Ishikawa (cell line): ENCODE measurements around the gene NR2F2.

Source experiments
- CREB1 ChIP-seq: IDR thresholded peaks from 2 replicates; pipeline ENCODE4 v1.6.1; 2012; ENCODE audit warnings: low read depth
- EGR1 ChIP-seq: IDR thresholded peaks from 2 replicates; pipeline ENCODE4 v1.6.1; 2012
- EP300 ChIP-seq: IDR thresholded peaks from 2 replicates; pipeline ENCODE4 v1.6.1; 2012; ENCODE audit warnings: borderline replicate concordance
- RAD21 ChIP-seq: IDR thresholded peaks from 2 replicates; pipeline ENCODE4 v1.6.1; 2012; ENCODE audit warnings: low read depth
- TCF12 ChIP-seq: IDR thresholded peaks from 2 replicates; pipeline ENCODE4 v1.6.1; 2012; ENCODE audit warnings: low read depth
- YY1 ChIP-seq: IDR thresholded peaks from 2 replicates; pipeline ENCODE4 v1.6.1; 2012; ENCODE audit warnings: low read depth
- TF ChIP-seq, protein P1 (sequence below): IDR thresholded peaks from 2 replicates; pipeline ENCODE4 v1.6.1; 2012
- TF ChIP-seq, protein P2 (sequence below): IDR thresholded peaks from 2 replicates; pipeline ENCODE4 v1.6.1; 2012; ENCODE audit warnings: low read depth, mild to moderate bottlenecking

DNA sequence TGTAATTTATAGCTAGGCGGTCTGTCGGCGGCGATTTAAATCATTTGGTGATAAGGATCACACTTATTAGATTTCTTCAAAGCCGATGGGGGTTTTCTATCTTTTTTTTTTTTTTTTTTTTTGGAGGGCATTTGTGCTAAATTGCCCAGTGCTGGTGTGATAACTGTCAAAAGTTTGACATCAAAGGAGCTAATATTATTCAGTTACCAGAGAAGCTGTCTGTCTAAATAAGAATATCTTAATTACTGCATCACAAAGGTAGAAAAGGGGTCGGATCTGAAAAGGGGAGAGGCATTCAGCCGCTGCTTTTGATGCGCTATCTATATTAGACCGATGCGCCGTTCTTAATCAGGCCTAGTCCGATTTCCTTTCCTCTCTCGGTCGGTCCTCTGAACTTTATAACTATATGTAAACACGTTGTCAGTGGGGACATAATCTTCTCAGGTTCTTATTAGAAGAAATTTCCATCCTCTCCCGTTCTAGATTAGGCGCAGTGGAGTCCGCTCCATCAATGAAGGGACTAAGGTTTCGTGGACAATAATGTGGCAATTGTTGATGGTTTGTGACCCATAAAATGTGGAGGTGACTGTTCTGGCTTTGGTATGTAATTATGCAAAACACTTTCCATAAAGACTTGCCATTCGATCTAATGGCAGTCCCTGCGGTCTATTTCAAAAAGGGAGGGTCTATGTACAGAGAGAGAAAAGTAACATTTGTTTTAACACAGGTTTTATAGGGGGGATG lies 31.7 kb downstream of the NR2F2 start:
- TF ChIP-seq EP300 (no peak), EGR1 (no peak), CREB1 (no peak), RAD21 (no peak), YY1 (no peak), TCF12 (no peak)
- TF ChIP-seq, protein P1, sequence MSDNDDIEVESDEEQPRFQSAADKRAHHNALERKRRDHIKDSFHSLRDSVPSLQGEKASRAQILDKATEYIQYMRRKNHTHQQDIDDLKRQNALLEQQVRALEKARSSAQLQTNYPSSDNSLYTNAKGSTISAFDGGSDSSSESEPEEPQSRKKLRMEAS, result no peak
- TF ChIP-seq, protein P2, sequence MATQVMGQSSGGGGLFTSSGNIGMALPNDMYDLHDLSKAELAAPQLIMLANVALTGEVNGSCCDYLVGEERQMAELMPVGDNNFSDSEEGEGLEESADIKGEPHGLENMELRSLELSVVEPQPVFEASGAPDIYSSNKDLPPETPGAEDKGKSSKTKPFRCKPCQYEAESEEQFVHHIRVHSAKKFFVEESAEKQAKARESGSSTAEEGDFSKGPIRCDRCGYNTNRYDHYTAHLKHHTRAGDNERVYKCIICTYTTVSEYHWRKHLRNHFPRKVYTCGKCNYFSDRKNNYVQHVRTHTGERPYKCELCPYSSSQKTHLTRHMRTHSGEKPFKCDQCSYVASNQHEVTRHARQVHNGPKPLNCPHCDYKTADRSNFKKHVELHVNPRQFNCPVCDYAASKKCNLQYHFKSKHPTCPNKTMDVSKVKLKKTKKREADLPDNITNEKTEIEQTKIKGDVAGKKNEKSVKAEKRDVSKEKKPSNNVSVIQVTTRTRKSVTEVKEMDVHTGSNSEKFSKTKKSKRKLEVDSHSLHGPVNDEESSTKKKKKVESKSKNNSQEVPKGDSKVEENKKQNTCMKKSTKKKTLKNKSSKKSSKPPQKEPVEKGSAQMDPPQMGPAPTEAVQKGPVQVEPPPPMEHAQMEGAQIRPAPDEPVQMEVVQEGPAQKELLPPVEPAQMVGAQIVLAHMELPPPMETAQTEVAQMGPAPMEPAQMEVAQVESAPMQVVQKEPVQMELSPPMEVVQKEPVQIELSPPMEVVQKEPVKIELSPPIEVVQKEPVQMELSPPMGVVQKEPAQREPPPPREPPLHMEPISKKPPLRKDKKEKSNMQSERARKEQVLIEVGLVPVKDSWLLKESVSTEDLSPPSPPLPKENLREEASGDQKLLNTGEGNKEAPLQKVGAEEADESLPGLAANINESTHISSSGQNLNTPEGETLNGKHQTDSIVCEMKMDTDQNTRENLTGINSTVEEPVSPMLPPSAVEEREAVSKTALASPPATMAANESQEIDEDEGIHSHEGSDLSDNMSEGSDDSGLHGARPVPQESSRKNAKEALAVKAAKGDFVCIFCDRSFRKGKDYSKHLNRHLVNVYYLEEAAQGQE, result no peak
